Cortex of kidney (tissue), 1 donor: ENCODE results near the gene ADAMTS4.

Experiments used
- DNase-seq: peaks from one replicate; lab custom pipeline; 2025; lab: John Stamatoyannopoulos, UW

The ADAMTS4 gene

DNA sequence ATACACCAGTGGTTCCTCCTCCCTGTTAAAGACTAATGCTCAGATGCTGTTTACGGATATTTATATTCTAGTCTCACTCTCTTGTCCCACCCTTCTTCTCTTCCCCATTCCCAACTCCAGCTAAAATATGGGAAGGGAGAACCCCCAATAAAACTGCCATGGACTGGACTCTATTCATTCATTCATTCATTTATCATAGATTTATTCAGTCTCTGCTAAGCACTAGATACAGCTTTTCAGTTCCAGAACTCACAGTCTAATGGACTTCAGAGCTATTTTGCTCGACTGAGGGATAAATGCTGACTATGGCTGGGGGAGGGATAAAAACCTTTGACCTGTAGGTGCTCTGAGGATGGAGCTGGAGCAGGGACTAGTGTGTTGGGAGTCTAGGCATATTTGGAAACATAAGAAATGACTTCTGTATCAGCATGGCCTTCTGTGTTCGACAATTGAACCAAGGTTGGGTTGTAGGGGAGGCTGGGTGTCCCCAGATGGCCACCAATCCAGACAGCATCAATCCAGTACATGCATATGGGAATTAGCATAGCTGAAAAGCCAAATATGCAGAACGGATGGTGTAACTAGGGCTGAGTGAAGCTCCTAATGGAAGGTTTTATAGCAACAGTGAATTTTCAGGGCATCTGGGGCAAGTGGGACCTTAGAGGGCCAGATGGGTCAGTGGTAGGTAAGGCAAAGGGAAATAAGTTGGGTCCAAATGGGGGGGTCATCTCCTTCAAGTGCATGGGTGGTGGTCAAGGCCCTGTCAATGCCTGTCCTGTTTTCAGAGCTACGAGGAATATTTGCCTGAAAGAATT lies 20.4 kb upstream of the ADAMTS4 start:
- DNase-seq = no peak

DNA sequence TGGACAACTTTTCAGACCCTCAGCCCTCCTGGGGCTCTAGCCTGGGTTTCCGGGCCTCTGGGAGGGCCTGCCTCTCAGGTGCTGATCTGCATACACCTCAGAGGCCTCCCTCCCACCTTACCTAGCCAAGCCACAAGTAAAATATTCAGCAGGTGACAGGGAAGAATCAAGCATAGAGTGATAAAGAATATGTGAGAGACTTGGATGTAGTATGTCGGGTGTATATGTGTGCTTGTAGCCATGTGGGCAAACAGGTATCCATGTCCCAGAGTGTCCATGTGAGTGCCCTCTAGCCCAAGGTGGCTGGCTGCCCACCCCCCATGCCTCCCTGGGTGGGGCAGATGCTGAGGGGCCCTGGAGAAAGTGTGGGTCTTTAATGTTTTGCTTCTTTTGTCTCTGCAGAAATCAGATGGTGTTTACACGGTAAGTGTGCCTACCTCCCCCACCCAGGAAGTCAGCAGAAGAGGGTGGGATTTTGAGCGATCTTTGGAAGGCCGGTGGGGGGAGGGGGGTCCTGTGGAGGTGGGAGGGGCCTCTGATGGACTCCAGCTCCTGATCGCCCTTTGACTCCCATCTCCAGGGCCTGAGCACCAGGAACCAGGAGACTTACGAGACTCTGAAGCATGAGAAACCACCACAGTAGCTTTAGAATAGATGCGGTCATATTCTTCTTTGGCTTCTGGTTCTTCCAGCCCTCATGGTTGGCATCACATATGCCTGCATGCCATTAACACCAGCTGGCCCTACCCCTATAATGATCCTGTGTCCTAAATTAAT lies 19.6 kb upstream of the ADAMTS4 start:
- no peak for DNase-seq

DNA sequence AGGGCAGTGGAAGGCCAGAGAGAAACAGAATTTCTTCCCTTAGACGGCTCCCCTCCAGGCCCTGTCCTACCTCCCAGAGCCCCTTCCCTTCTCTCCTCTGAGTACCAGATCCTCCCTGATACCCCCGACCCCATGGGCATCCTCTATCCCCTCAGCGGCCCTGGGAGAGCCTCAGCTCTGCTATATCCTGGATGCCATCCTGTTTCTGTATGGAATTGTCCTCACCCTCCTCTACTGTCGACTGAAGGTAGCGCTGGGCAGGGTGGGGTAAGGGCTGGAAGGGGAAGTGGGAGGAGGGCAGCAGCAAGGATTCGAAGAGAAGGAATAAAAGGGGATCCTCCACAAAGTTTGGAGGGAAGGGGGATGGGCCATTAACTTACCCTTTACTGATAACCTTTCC lies 19.0 kb upstream of the ADAMTS4 start:
- DNase-seq = no peak

DNA sequence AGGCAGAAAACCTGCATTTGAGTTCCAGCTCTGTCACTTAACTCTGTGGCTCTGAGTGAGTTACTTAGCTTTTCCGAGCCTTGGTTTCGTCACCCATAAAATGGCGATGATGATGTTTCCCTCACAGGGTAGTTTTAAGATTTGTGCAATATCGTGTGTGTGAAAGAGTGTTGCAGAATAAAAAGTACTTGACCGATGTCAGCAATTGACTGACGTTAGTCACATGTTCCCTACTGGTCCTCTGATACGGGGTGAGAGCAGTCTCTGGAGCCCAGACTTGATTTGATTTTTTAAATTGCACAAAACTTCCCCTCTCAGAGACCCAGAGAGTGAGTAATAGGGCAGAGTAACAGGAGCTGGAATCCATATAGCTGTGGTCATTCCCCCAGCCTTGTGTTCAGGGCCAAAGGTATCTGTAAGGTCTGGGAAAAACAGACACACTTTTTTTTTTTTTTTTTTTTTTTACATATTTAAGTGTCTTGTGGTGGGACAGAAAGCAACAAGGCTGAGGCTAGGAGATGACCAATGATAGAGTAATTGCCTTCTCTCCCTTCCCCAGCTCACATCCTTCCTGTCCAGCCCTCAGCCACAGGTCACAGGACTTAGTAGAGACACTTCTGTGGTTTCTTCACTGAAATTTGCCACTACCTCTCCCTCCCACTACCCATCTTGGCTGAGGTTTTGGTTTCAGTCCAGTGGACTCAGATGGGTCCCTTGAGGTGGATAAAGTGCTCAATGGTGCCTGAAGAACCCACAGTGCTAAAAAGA lies 18.3 kb upstream of the ADAMTS4 start:
- no peak for DNase-seq

DNA sequence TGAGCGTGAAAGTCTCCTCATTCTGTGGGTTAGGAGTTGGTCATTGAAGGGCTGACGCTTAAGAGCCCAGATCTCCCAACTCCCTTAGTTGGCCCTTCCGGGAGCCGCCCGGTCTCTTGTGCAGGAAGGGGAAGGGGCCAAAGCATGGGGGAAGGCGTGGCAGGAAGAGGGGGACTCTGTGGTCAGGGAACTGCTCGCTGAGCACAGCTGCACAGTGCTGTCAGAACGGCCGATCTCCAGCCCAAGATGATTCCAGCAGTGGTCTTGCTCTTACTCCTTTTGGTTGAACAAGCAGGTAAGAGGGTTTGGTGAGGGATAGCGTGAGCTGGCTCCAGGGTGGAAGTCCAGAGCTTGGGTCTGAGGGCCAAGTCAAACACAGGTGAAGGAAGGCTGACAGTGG lies 16.2 kb upstream of the ADAMTS4 start, which contains the start of gene FCER1G:
Gene FCER1G (plus strand): TSS at position 220 of the 400 bp plus-strand sequence. CDS start 27 bp downstream, at position 247.
- no peak for DNase-seq

DNA sequence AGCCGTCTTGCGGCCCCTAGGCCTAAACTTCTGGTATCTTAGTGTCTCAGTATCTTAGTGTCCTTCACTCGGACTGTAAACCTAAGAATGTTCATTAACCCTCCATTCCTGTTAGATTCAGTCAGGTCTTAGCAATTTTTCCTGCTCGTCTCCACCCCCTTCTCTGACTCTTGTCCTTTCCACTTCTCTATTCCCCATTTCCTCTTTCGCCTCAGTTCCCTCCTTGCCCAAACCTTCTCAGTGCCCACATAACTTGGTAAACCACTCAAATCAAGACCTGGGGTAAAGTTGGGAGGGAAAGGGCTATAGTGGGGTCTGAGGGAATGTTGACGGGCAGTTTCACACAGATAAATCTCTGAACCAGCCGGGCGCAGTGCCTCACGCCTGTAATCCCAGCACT lies 15.5 kb upstream of the ADAMTS4 start:
- no peak for DNase-seq

DNA sequence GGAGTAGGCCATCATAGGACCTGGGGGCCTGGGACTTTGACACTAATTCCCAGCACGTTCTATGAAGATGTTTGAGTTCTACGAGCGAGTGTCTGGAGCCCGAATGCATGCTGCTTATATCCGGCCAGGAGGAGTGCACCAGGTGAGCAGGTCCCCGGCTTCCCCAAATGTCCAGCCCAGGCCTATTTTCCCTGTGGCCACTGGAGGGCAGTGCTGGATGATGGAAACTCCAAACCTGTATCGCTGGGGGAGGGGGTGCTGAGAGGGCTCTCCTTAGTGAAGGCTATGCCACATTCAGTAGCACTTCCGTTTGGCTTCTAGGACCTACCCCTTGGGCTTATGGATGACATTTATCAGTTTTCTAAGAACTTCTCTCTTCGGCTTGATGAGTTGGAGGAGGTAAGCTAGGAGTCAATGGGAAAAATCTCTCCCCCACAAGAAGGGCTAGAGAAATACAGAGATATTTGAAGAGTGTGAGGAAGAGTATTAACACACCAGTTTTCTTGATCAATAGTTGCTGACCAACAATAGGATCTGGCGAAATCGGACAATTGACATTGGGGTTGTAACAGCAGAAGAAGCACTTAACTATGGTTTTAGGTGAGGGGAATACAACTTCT lies 11.0 kb upstream of the ADAMTS4 start:
- no peak for DNase-seq

DNA sequence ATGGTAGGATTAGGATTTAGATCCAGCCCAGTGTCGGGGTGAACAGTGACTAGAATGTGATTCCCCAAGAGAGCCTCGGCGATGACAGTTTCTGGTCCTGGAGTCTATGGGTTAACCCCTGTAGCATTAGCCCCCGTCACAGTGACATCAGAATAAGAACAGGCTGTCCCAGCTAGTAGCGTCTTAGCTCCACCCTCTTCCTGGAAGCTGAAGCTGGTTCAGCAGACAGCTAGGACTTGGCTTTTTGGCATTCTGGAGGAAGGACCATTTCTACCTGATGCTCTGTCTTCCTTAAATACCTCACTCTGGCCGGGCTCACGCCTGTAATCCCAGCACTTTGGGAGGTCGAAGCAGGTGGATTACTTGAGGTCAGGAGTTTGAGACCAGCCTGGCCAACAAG lies 8.3 kb upstream of the ADAMTS4 start:
- DNase-seq = no peak

DNA sequence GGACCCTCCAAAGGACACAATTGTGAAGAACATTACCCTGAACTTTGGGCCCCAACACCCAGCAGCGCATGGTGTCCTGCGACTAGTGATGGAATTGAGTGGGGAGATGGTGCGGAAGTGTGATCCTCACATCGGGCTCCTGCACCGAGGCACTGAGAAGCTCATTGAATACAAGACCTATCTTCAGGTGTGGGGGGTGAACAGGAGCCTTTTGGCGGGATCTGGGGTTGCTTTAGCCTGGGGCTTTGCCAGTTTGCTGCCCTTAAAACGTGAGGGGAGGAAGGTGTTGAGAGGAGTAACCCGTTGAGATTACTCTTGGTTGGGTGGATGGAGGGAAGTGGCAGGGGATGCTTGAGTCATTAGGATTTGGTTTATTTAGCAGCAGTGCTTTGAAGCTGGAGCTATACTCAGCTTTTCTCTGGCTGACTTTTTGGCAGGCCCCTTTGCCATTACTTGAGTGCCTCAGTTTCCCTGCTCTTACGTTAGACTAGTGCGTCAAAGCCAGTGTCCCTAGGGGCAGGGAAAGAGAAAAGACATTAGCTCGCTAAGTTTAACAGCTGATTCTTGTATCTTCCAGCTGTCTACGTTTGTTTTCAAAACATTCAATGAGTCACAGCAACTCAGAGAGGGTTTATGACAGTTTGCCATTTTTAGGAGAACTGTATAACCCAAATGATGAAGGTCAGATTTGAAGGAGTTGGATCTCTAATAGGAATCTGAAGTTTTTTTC lies 7.7 kb upstream of the ADAMTS4 start:
- DNase-seq = no peak

DNA sequence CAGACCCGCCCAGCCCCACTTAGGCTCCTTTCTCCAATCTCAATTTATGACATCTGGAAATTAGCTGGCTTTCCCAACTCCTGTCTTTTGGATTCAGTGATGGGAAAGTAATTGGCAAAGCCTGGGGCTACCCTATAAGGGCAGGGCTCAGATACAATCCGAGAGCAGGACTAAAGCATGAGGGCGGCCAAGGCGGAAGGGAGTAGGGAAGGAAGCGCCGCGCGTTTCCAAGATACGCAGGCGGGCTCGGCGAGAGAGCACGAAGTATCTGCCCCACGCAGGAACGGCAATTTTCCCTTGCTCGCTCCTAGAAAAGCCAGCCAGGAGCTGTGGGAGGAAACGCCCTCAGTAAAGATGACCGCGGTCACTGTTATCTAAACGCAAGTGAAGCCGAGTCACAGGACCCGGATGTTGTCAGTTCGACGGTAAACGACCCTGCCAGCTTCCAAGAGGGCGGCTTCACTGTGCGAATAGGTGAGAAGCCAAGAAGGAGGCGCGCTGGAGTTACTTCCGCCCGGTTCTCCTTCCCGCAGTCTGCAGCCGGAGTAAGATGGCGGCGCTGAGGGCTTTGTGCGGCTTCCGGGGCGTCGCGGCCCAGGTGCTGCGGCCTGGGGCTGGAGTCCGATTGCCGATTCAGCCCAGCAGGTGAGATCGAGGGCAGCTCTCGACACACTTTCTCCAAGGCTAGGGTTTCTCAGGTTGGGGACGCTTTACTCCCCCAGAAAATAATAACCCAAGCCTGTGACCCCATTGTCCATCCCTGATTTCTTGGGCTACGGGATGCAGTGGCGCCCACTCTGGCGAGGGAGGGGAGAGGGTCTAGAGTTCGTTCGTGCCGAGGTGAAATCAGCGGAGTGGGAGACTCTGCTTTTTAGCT lies 3.2 kb upstream of the ADAMTS4 start, which contains the start of gene NDUFS2:
Gene NDUFS2 (plus strand): TSS at position 532 of the 877 bp plus-strand sequence. CDS start 19 bp downstream, at position 551.
- peak; percentile 25 for DNase-seq

DNA sequence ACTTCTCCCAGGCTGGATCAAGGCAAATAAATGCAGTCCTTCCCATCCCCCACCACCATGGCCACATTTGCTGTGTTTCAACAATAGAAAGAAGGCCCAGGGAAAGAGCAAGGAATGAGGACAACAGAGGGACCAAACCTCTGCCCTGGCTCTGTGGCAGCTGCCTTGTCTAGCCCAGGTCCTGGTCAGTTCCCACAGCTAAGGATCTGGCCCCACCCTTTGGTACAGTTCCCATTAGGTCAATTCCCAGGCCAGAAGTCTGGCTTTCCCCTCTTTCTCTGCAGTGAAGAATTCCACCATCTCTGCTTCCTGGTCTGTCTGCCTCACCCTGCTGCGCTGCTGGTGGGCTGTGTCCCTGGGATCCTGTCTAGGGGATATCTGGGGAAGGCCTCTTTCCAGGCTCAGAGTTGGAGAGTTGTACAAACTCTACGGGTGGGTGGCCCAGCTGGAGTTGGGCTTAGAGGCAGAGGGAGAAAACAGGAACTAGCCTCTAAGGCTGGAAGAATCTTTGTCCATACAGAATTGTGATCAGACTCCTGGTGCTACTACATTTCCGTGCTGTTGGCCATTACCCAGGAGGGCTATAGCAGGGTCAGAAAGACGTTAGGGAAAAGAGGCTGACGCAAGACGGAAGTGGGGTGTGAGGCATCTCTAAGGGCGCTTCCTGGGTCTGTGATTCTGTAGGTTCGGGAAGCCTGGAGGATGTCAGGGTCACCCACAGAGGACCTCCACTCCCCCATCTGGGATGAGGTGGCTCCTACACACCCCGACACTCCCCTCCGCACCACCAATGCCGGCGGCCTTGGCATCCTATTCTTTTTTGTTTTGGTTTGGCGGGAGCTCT lies 2.4 kb upstream of the ADAMTS4 start:
- no peak for DNase-seq

DNA sequence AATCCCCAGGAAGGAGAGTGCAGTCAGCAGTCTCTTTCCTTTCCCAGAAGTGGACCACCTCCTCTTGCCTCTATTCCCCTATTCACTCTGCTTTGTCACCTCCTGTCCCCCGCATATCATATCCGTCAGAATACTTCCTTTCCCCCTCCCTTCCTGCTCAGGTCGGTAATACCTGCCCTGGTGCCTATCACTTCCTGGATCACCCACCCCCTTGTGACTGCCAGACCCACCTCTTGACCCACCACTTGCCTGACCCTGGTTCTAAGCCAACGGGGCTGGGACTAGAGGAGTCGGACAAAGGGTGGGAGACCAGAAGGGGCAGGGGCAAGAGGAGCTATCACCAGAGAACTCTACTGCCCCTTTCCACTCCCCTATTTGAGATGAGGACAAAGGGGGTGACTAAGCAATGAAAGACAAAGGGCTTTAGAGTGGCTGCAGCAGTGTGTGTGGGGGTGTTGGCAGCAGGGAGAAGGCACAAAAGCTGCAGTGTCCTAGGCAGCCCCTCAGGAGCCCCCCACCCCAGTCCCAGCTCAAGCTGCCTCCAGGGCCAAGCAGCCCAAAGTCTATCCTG lies 1.7 kb upstream of the ADAMTS4 start:
- DNase-seq = no peak

DNA sequence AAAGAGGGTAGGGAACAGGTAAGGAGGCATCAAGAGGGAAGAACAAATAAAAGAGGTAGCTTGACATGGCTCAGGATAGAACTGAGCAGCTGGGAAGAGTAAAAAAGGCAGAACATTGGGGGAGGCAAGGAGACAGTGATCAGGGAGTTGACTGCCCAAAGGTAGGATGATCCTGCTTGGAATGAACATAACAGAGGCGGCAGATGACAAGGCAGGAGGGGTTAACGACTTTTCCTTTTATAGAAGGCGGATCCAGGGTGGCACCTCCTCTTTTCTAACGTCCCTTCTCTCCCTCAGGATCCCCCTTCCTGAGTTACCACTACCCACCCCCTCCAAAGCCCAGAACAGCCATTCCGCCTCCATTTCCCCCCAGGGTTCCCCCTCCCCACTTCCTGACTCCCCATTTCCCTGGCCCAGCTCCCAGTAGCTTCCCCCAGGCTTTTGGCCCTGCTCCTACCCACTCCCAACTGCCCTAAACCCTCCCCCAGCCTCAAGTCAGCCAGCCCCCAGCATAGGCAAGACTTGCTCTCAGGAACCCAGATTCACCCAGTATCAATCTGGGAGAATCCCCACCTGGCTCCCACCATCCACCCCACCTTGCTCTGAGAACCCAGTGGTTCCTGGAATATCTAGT lies 769 bp upstream of the ADAMTS4 start:
- no peak for DNase-seq

DNA sequence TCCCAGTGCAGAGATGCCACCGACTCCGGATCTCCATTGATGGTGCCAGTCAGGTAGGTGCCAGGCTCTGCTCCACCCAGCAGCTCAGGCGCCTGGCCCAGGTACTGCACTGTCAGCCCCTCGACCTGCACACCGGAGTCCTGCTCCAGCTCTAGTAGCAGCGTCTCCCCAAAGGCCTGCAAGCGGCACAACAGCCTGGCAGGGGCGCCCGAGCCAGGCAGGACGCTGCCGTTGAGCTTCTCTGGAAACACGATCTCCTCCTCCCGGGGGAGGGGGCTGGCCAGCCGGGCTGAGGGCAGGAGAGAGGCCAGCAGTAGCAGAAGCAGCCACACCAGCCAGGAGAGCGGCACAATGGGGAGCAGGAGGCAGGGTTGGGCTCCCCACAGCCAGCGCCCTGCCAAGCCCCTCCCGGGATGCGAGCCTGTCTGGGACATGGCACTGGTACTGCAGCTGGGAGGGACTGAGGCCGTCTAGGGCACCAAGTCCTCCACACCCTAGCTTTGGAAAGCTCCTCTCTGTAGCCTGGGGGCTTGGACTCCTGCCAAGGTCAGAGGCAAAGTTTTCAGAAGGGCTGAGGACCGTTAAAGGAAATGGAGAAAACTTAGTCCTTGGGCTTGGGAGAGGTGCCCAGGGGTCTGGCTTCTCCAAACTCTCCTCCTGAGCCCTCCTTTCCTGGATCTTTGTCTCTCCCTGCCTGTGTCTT lies 509 bp downstream of the ADAMTS4 start:
- DNase-seq = no peak

DNA sequence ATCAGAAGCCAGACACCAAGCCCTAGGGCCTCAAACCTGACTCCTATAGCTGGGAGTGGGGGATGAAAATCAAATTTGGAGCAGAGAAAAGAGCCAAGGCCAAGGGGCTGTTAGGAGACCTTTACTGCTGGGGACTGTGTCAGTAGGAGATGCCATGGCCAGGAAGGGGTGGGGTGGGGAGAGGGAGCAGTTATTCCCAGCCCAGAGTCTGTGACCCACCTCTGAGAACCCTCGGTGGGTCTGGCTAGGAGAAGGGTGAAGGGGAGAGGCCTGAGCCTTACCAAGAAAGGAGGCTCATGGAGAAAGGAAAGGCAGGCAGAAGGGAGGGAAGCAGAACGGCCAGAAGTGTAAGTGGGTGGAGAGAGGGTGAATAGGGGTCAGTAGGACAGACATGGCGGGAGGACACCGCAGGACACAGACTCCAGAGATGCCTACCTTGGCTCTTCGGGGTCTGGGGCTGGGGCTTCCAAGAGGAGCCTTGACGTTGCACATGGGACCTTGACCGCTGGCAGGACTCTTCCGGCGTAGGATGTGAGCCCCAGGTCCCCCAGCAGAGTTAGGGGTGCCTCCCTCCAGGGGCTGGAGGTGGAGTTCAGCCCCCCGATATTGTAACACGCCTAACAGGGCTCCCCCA lies 1.2 kb downstream of the ADAMTS4 start:
- DNase-seq = no peak

DNA sequence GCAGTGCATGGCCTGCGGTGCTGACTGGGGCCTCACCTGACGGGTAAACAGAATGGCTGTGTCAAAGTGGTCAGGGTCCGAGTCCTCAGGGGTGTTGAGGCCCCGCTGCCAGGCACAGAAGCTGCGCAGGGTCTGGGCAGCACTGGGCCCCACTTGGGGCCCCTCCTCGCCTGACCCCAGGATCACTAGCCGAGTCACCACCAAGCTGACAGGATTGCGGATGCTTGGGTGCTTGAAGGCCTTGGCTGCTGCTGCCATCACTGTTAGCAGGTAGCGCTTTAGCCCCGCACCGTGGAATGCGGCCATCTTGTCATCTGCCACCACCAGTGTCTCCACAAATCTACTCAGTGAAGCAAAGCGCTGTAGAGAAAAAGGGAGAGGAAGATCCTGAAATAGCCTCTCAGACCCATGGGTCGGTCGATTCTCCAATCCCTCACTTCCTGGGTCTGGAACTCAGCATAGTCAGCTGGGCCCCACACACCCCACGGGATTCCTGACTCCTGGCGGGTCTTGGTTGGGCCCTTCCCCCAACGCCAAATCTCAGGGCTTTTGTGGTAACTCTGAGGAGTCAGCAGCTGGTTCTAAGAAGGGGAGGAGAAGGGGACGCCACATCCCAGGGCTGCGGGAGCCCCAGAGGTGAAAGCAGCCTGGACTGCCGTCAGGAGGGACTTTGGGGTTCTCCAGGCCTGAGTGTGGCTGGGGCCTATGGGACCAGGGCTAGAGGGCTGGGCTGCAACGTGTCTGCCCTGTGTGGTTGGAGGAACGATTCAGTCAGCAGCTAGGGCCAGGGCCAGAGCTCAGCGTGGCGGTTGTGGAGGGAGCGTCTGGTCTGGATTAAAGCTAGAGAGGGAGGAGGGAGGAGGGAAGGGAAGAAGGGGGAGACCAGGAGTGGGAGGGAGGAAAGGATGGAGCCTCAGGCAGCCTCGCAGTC lies 2.1 kb downstream of the ADAMTS4 start:
- no peak for DNase-seq
